ENCODE measurements around the gene UBR1.
A peak's percentile ranks its signal among the peaks of the same experiment; 100 is the strongest.
"Not testable (repeated sequence)": the region's sequence is repeated elsewhere in the genome, so short reads cannot be mapped to it uniquely, and the experiment has no call there.

The UBR1 gene

DNA sequence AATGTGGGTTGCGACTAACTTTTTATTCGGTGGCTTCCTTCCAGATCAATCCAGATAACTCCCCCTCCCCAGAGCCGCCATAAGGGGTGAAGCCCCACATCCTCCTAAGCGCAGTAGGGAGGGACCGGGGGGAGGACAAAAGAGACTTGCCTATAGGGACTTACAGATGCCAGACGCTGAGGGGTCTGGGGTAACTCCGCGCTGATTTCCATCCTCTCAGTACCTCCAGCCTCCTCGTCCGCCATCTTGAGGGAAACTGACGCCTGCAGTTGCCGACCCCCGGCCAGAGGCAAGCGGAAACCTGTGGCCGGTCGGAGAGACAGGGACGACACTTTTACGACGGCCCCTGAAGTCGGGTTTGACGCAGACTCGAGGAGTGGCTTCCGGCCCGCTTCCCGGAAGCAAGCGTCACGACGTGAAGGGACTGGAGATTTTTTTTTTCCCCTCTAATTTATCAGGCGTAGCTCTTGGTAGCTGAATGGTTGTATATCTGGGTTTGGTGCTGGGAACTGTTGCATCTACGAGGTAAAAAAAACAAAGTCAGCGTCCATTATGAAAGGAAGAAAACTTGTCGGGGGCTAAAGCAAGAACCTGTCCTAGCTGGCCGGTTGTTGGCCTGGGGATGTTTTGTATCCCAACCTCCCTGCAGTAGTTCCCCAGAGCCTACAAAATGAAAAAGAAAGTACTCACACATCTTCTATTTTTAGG is at the start of gene UBR1:
UBR1 (minus strand) TSS at position 261 of the 708 bp plus-strand sequence; CDS start at position 245, 16 bp downstream.
- DNase-seq, result peak; percentile 96

DNA sequence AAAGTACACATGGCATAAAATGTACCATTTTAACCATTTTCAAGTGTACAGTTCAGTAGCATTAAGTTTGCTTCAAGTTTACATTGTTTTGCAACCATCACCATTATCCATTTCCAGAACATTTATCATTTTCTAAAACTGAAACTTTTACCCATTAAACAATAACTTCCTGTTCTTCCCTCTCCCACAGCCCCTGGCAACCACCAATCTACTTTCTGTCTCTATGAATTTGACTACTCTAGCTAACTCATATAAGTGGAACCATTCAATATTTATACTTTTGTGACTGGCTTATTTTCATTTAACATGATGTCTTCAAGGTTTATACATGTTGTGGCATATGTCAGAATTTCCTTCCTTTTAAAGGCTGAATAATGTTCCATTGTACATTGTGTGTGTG is 47.4 kb upstream of the UBR1 start:
- DNase-seq, result no peak

DNA sequence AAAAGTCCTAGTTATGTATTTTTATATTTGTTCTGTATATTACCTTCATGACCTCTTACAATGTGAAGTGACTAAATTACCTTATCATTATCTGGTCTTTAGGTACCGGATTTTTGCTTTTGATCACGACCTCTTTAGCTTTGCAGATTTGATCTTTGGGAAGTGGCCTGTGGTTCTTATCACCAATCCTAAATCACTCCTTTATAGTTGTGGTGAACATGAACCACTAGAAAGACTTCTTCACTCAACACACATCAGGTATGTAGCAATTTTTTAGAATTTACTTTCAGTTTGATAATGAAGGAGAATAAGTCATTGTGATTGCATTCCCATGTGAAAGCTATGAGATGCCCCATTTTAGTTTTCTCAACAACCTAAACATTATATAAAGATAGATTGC is 45.9 kb upstream of the UBR1 start:
- no peak for DNase-seq

DNA sequence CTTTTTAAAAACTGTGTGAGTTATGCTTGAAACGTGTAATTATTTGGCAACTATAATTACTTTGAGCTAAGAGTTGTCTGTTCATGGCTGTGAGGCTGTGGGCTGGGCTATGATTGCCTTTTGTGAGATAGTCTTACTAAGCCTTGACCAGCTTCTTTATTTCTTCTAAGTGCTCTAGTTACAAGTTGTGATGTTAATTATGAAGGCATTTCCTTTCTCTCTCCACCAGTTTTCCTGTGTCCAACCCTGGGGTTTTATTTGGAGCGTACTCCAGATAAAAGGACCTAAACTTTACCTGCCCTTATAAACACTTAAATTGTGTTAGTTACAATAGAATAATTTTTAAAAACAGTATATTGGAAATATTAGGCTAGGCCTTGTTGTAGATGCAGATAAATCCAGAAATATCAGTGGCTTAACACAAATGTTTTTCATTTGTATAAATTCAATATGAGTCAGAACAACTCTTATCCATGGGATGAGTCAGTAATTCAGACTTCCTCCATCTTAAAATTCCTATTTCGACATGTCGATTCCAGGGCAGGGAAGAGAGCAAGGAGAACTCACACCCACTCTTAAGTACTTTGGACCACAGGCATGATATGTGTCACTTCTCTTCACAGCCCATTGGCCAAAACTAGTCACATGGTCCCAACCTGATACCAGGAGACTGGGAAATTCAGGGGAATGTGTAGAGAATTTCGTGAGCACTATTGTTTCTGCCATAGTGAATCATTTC is 44.5 kb upstream of the UBR1 start:
- no peak for DNase-seq

DNA sequence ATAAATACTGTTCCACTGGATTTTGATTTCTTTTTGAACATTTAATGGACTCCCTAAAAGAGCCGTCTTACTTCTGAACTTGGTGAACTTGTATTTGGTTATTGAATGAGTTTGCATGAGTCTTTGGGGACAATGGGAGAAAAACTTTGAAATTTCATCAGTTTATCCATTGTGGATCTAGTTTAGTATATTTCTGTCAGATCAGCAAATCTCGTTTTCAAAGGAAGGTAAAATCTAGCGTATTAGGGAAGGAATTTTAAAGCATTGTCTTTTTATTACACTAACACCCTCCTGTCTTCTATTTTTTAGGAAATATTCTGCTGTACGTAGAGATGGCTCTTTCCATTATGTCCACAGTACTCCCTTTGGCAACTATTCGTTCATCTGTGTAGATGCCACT is 40.3 kb upstream of the UBR1 start:
- DNase-seq, result no peak

DNA sequence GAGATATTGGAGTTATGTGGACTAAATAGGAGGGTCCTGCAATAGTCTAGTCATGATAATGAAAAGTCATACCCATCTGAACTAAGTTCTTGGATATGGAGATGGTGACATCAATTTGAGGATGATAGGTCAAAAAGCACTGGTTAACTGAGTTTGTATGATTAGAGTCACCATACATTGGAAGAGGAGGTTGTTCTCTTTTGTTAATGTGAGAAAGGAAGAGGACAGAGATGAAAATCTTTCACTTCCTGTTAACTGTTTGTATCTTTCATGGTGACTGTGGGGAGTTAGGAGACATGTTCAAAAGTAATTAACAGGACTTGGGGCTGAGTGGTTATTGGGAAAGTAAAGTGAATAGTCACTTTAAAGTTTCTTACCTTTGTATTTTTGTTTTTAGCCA is 38.7 kb upstream of the UBR1 start:
- no peak for DNase-seq

DNA sequence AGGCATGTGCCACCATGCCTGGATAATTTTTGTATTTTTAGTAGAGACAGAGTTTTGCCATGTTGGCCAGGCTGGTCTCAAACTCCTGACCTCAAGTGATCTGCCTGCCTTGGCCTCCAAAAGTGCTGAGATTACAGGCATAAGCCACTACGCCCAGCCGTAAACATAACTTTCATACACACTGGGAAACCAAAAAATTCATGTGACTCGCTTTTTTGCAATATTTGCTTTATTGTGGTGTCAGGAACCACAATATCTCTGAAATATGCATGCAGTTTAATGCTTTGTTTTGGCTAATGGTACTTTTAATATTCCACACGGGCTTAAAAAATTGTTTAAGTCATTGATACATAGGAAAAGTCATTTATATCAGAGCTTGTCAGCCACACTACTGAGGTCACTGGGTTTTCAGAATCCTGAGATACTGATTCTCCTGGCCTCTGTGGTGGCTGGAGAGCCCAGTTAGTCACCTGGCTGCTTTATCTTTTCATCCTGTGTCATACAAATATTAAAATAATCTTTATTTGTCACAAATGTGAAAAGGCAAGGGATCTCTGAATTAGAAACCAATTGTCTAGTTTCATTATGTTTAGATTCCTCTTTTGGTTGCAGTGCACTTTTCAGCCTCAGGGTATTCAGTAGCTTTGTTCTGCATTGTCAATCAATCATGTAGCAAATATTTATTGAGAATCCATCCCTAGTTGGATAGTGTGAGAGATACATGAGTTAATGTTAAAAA is 37.5 kb upstream of the UBR1 start:
- no peak for DNase-seq

DNA sequence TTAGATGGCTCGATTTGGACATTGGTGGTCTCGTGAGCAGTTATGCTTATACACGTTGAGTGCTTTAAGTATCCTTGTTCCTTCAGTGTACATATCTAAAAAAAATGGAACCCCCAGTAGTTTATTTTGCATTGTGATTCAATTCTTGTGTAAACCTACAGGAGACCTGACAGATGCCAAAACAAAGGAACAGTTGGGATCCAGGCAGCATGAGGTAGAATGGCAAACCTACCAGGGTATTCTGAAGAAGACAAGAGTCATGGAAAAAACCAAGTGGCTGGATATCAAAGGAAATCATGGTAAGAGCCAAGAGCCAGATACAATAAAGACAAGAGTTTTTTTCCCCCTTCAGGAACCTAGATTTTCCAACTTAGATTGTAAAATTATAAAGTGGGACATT is 29.5 kb upstream of the UBR1 start:
- DNase-seq, result no peak

DNA sequence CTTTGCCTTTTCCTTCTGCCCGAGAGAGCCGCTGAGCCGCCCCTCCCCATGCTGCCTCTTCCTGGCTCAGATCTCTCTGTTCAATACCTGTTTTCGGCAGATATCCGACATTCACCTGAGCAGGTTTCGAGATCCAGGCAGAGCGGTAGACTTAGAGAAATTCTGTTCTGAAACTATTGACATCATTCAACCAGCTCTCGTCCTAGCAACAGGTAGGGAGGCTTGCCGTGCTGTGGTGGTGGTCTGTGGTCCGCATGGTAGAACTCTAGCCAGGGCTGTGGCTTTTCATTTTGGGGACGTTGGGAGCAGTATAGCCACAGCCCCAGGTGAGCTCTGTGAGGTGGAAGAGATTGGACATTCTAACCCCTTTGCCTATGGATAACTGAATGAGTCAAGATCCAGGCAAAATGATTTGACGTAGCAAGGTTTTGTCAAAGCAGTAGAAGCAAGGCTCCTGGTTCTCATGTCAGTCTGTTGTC is 28.4 kb upstream of the UBR1 start:
- DNase-seq, result no peak

DNA sequence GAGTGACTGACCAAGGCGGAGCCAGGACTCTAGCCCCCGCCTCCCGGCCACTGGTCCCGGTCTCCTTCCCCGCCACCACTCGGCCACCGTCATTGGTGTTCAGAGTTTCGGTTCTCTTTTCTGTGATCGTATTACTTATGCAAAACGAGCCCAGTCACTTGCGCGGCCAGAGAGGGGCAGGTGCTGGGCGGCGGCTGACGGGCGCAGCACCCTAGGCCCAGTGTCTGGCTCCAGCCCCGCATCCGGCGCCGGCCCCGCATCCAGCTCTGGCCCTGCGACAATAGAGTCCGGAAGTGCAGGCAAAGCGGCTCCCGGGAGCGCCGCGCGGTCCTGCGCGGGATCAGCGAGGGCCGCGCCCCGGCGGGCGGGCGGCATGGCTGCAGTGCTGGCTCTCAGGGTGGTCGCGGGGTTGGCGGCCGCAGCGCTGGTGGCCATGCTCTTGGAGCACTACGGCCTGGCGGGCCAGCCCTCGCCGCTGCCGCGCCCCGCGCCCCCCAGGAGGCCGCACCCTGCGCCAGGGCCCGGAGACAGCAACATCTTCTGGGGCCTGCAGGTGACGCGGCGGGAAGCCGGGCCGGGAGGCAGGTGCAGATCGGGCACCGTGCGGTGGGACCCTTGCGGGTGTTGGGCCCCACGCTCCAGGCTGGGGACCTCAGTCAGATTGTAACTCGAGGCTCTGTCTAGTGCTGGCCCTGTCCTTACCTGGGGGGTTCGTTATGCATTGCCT is 27.8 kb upstream of the UBR1 start, which contains the start of gene TMEM62:
TMEM62 (plus strand) TSS at position 157 of the 727 bp plus-strand sequence; CDS start at position 374, 217 bp downstream.
- DNase-seq, result peak; percentile 74

DNA sequence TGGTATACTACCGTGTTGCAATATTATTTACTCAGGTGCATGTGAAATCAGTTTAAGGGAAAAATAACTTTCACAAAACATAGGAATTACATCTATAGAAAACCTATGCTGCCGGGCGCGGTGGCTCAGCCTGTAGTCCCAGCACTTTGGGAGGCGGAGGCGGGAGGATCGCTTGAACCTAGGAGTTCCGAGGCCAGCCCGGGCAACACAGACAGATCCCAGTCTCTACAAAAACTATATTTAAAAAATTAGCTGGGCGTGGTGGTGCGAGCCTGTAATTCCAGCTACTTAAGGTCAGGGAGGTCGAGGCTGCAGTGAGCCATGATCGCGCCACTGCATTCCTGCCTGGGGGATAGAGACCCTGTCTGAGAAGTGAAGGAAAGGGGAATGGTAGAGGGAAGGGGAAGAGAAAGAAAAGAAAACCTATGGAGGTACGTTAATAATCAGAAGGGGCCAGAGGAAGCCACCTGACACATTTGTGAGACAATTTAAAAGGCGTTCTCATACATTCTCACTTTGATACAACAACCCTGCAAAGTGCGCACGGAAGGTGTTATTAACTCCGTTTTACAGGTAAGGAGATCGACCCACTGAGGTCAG is 27.1 kb upstream of the UBR1 start:
- DNase-seq, result no peak

DNA sequence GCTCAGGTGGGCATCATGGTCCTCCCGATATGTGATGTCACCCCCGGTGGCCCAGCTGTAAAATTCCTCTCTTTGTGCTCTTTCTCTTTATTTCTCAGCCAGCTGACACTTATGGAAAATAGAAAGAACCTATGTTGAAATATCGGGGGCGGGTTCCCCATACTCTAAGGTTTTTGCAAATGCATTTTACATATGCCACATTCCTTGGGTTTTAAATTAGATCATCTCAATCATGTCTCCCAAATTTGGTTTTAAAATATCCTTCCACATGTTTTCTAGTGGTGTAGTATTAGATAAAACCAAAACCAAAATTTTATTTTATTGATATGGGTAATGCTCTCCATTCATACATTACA is 23.1 kb upstream of the UBR1 start:
- no peak for DNase-seq

DNA sequence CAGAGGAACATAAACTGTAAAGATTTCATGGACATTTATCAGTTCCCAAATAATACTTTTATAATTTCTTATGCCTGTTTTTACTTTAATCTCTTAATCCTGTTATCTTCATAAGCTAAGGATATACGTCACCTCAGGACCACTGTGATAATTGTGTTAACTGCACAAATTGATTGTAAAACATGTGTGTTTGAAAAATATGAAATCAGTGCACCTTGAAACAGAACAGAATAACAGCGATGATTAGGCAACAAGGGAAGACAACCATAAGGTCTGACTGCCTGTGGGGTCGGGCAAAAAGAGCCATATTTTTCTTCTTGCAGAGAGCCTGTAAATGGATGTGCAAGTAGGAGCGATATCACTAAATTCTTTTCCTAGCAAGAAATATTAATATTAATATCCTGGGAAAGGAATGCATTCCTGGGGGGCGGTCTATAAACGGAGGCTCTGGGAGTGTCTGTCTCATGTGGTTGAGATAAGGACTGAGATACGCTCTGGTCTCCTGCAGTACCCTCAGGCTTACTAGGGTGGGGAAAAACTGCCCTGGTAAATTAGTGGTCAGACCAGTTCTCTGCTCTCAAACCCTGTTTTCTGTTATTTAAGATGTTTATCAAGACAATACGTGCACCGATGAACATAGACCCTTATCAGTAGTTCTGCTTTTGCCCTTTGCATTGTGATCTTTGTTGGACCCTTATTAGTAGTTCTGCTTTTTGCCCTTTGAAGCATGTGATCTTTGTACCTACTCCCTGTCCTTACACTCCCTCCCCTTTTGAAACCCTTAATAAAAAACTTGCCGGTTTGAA is 22.5 kb upstream of the UBR1 start:
- not testable (repeated sequence) for DNase-seq

DNA sequence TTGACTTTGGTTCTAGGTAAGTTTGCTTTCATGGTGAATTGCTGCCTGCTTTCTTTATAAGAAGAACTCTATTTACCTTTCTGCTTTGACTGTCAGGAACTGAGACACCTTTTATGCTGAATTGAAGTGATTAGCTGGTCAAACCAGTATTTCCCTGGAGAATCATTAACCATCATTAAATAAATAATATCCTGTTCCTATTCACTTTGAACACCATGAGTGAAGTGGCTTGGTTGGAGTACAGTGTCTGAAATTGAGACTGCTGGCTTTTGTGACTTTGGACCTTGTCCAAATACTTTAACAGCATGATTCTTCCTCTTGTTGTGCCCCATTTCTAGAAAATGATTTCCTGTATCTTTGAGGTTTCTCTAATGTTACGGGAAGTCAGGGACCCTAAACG is 21.9 kb upstream of the UBR1 start:
- no peak for DNase-seq

DNA sequence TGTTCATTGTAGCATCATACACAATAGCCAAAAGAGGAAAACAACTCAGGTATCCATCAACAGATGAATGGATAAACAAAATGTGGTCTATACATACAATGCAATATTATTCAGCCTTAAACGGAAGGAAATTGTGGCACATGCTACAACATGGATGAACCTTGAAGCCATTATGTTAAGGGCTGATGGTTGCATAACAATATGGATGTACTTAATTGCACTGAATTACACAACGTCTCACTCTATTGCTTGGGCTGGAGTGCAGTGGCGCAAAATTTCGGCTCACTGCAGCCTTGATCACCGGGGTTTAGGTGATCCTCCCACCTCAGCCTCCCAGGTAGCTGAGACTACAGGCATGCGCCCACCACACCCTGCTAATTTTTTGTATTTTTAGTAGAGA is 20.5 kb upstream of the UBR1 start:
- no peak for DNase-seq

DNA sequence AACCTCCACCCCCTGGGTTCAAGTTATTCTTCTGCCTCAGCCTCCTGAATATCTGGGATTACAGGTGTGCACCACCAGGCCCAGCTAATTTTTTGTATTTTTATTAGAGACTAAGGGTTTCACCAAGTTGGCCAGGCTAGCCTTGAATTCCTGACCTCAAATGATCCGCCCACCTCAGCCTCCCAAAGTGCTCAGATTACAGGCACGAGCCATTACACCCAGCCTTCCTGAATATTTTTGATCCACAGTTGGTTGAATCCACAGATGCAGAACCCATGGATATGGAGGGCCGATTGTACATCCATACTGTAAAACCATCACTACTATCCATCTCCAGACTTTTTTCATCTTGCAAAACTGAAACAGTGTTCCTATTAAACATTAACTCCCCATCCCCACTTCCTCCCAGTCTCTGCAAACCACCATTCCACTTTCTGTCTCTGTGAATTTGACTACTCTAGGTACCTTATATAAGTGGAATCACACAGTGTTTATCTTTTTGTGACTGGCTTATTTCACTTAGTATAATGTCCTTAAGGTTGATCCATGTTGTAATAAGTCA is 19.3 kb upstream of the UBR1 start:
- no peak for DNase-seq

DNA sequence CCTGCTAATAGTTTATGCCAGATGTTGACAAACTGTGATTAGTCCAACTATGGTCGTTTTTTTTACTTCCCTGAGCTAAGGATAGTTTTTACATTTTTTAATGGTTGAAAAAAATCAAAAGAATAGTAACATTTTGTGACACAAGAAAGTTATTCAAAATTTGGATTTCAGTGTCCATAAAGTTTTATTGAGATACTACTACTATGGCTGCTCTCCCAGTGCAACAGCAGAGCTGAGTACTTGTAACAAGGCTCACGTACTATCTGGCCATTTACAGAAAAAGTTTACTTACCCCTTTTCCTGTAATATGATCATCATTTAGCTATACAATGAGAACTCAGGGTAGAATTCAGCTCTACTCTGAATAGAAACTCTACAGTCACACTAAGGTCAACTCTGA is 16.0 kb upstream of the UBR1 start:
- no peak for DNase-seq

DNA sequence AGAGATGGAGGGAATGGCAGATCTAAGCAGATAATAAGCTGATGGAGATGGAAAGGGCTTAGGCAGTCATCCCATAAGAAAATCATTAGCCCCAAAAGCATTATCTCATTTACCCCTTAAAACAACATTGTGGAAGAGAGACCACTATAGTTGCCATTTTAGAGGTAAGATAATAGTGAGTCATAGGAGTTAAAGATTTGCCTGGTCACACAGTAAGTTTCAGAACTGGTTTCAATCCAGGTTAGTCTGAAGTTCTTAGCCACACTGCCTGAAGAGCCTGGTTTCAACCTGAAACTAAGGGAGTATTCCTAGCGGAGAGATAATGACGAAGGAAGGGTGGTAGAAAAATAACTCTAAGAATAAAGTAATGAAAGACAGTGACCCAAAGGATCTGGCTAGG is 13.0 kb upstream of the UBR1 start:
- no peak for DNase-seq

DNA sequence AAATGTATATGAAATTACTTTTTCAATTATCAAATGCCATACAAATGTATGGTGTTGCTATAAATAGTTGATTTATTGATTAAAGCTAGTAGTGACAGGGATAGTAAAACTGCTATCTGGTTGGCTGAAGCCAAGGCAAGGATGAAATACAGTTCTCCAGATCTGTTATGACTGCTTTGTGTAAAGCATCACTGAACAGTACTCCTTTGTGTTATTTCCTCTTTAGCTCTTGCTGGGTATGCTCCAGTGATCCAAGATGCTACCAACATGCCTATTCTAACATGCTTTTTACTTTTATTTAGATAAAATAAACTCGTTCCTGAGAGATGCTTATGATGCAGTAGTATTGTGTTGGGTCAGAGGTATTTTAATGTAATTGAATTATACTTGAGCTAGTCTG is 12.4 kb upstream of the UBR1 start:
- DNase-seq, result no peak

DNA sequence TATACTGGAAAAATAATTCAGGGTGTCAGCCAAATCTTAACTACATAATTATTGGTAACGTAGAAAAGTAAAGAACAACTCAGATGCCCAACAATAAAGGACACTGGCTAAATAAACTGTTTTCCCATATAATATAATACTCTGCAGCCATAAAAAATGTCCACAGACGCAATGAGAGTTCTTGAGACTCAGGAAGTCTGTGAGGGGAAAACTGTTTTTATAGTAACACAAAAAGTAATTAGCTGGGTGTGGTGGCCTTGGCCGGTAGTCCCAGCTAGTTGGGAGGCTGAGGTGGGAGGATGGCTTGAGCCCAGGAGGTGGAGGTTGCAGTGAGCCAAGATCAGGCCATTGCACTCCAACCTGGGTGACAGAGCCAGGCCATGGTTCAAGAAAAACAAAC is 5.5 kb upstream of the UBR1 start:
- no peak for DNase-seq

DNA sequence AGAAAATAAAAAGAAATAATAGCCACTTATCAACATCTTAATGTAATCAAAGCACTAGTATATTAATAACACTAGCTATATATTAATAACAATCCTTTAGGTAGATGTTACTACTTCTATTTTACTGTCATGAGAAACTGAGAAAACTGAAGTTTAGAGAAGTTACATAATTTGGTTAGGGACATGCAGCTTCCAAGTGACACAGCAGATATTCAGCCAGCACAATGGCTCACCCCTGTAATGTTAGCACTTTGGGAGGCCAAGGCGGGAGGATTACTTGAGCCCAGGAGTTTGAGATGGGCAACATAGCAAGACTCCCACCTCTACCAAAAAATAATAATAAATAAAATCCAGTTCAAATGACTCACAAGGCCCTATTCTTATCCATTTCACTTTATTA is 1.9 kb upstream of the UBR1 start:
- no peak for DNase-seq

DNA sequence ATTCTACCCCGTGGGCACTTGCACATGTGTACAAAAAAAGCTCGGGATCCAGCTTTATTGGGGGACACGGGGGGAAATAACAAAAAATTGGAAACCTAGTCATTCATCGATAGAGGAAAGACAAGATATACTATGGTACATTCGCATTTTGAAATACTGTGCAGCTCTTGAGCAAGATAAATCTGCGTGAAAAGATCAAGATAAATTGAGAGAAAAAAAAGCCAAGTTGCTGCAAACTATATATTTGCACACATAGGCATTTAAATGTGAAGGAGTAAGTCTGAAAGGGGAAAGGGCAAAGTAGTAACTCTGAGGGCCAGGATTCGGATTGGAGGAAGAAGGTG is 620 bp upstream of the UBR1 start:
- DNase-seq, result no peak

Measured in femur (tissue), 1 donor.